Ishikawa (cell line): Measurements from ENCODE around the gene AGXT.

ENCODE experiments used
- CEBPB ChIP-seq: IDR thresholded peaks from 2 replicates; pipeline ENCODE4 v1.6.1; 2012
- CREB1 ChIP-seq: IDR thresholded peaks from 2 replicates; pipeline ENCODE4 v1.6.1; 2012; ENCODE audit warnings: low read depth
- EGR1 ChIP-seq: IDR thresholded peaks from 2 replicates; pipeline ENCODE4 v1.6.1; 2012
- EP300 ChIP-seq: IDR thresholded peaks from 2 replicates; pipeline ENCODE4 v1.6.1; 2012; ENCODE audit warnings: borderline replicate concordance
- FOXM1 ChIP-seq: IDR thresholded peaks from 2 replicates; pipeline ENCODE4 v1.6.1; 2012; ENCODE audit warnings: low read depth, borderline replicate concordance
- MAX ChIP-seq: IDR thresholded peaks from 2 replicates; pipeline ENCODE4 v1.6.1; 2012
- NFIC ChIP-seq: IDR thresholded peaks from 2 replicates; pipeline ENCODE4 v1.6.1; 2012
- RAD21 ChIP-seq: IDR thresholded peaks from 2 replicates; pipeline ENCODE4 v1.6.1; 2012; ENCODE audit warnings: low read depth
- REST ChIP-seq: IDR thresholded peaks from 2 replicates; pipeline ENCODE4 v1.6.1; 2012; ENCODE audit warnings: low read depth, mild to moderate bottlenecking
- TAF1 ChIP-seq: IDR thresholded peaks from 2 replicates; pipeline ENCODE4 v1.6.1; 2012; ENCODE audit warnings: low read depth, mild to moderate bottlenecking
- TCF12 ChIP-seq: IDR thresholded peaks from 2 replicates; pipeline ENCODE4 v1.6.1; 2012; ENCODE audit warnings: low read depth
- TEAD4 ChIP-seq: IDR thresholded peaks from 2 replicates; pipeline ENCODE4 v1.6.1; 2012
- USF1 ChIP-seq: IDR thresholded peaks from 2 replicates; pipeline ENCODE4 v1.6.1; 2012
- YY1 ChIP-seq: IDR thresholded peaks from 2 replicates; pipeline ENCODE4 v1.6.1; 2012; ENCODE audit warnings: low read depth
- ZBTB7A ChIP-seq: IDR thresholded peaks from 2 replicates; pipeline ENCODE4 v1.6.1; 2012; ENCODE audit warnings: low read depth

AGXT gene

GRCh38 chr2:240928476-240929363, 60.1 kb downstream of the AGXT start:
- TF ChIP-seq EP300 (no peak), CEBPB (no peak), TAF1 (no peak), TCF12 (no peak), YY1 (no peak), CREB1 (no peak), TEAD4 (no peak), RAD21 (no peak), FOXM1 (no peak), REST (no peak), NFIC (no peak), ZBTB7A (no peak), USF1 (no peak), EGR1 (no peak), MAX (no peak)

GRCh38 chr2:240929364-240930095, 60.9 kb downstream of the AGXT start:
- TF ChIP-seq ZBTB7A (no peak), MAX (no peak), TEAD4 (no peak), CREB1 (no peak), EP300 (no peak), TAF1 (no peak), YY1 (no peak), NFIC (no peak), REST (no peak), EGR1 (no peak), TCF12 (no peak), FOXM1 (no peak), USF1 (no peak), CEBPB (no peak), RAD21 (no peak)
